ENCODE results near the gene DIAPH2.

GRCh38 chrX:97367125-97367524 is 682.5 kb downstream of the DIAPH2 start:
- no peak for TF ChIP-seq POLR2AphosphoS5 (IDR thresholded peaks at IDR 0.05; ENCODE audit: low read depth, low read length)
- no peak for TF ChIP-seq POLR2A (IDR thresholded peaks at IDR 0.05; ENCODE audit: low read depth, low read length)
- no peak for TF ChIP-seq TAF1 (IDR thresholded peaks at IDR 0.05; ENCODE audit: borderline replicate concordance, low read depth, low read length)

All from GM12892 (cell line).